Measurements from ENCODE around the gene SDHC. TPM values are rescaled to one million over a fixed set of nuclear protein-coding genes. Genes with fewer than 3 reads are reported as not detected.

The SDHC gene
- total and polyA plus RNA-seq, 4 donors = 52.5 to 204 (median 130) TPM

GRCh38 chr1:161290779-161291178 is 23.4 kb upstream of the SDHC start:
- no peak overlapping the region for H3K4me3 ChIP-seq
- ATAC-seq (ENCODE audit: insufficient read depth, low FRiP score) = no peak
- no peak overlapping the region for H3K9ac ChIP-seq (ENCODE audit: insufficient read depth in 1 of 2, low read length in 2 of 2)
- 93 to 94% methylated on average over 1 of the region's 1 CpG for WGBS, 2 donors
- DNase-seq = no peak
- H3K27ac ChIP-seq (ENCODE audit: low read depth in 1 of 2, low read length in 1 of 2) = no peak overlapping the region
- no peak for TF ChIP-seq CTCF (IDR thresholded peaks at IDR 0.05; ENCODE audit: control extremely low read depth, extremely low read depth)
- no peaks in the 10 kb centered on the region for H3K27me3 ChIP-seq (ENCODE audit: control insufficient read depth in 3 of 3, insufficient read depth in 3 of 3, low read length in 2 of 3)
- no peaks in the 10 kb centered on the region for H3K36me3 ChIP-seq (ENCODE audit: control insufficient read depth in 4 of 4, insufficient read depth in 4 of 4, low read length in 4 of 4)
- no peaks in the 10 kb centered on the region for H3K4me1 ChIP-seq (ENCODE audit: control insufficient read depth in 5 of 5, insufficient read depth in 5 of 5, low read length in 5 of 5)
- no peaks in the 10 kb centered on the region for H3K9me3 ChIP-seq (ENCODE audit: control insufficient read depth in 4 of 4, insufficient read depth in 3 of 4, low read length in 3 of 4)

GRCh38 chr1:161297415-161297814 is 16.8 kb upstream of the SDHC start:
- H3K27me3 ChIP-seq (ENCODE audit: control insufficient read depth in 3 of 3, insufficient read depth in 3 of 3, low read length in 2 of 3) = no peaks in the 10 kb centered on the region
- TF ChIP-seq CTCF (IDR thresholded peaks at IDR 0.05; ENCODE audit: control extremely low read depth, extremely low read depth) = no peak
- no peaks in the 10 kb centered on the region for H3K9me3 ChIP-seq (ENCODE audit: control insufficient read depth in 4 of 4, insufficient read depth in 3 of 4, low read length in 3 of 4)
- H3K9ac ChIP-seq (ENCODE audit: insufficient read depth in 1 of 2, low read length in 2 of 2) = no peak overlapping the region
- DNase-seq (no peak), ATAC-seq (ENCODE audit: insufficient read depth, low FRiP score) (no peak)
- H3K36me3 ChIP-seq (ENCODE audit: control insufficient read depth in 4 of 4, insufficient read depth in 4 of 4, low read length in 4 of 4) = no peaks in the 10 kb centered on the region
- no peaks in the 10 kb centered on the region for H3K4me1 ChIP-seq (ENCODE audit: control insufficient read depth in 5 of 5, insufficient read depth in 5 of 5, low read length in 5 of 5)
- H3K4me3 ChIP-seq = no peak overlapping the region
- H3K27ac ChIP-seq (ENCODE audit: low read depth in 1 of 2, low read length in 1 of 2) = no peak overlapping the region

GRCh38 chr1:161298116-161298515 is 16.1 kb upstream of the SDHC start:
- no peak overlapping the region for H3K9ac ChIP-seq (ENCODE audit: insufficient read depth in 1 of 2, low read length in 2 of 2)
- no peaks in the 10 kb centered on the region for H3K27me3 ChIP-seq (ENCODE audit: control insufficient read depth in 3 of 3, insufficient read depth in 3 of 3, low read length in 2 of 3)
- no peaks in the 10 kb centered on the region for H3K4me1 ChIP-seq (ENCODE audit: control insufficient read depth in 5 of 5, insufficient read depth in 5 of 5, low read length in 5 of 5)
- H3K4me3 ChIP-seq = no peak overlapping the region
- no peak overlapping the region for H3K27ac ChIP-seq (ENCODE audit: low read depth in 1 of 2, low read length in 1 of 2)
- H3K36me3 ChIP-seq (ENCODE audit: control insufficient read depth in 4 of 4, insufficient read depth in 4 of 4, low read length in 4 of 4) = no peaks in the 10 kb centered on the region
- TF ChIP-seq CTCF (IDR thresholded peaks at IDR 0.05; ENCODE audit: control extremely low read depth, extremely low read depth) = no peak
- DNase-seq = no peak
- ATAC-seq (ENCODE audit: insufficient read depth, low FRiP score) = no peak
- 75 to 86% methylated on average over 6 of the region's 6 CpGs for WGBS, 2 donors
- no peaks in the 10 kb centered on the region for H3K9me3 ChIP-seq (ENCODE audit: control insufficient read depth in 4 of 4, insufficient read depth in 3 of 4, low read length in 3 of 4)

GRCh38 chr1:161299347-161299746 is 14.8 kb upstream of the SDHC start:
- Histone ChIP-seq H3K4me1 (ENCODE audit: control insufficient read depth in 5 of 5, insufficient read depth in 5 of 5, low read length in 5 of 5) (no peaks in the 10 kb centered on the region), H3K4me3 (no peak overlapping the region), H3K27ac (ENCODE audit: low read depth in 1 of 2, low read length in 1 of 2) (no peak overlapping the region), H3K9me3 (ENCODE audit: control insufficient read depth in 4 of 4, insufficient read depth in 3 of 4, low read length in 3 of 4) (no peaks in the 10 kb centered on the region), H3K27me3 (ENCODE audit: control insufficient read depth in 3 of 3, insufficient read depth in 3 of 3, low read length in 2 of 3) (no peaks in the 10 kb centered on the region), H3K9ac (ENCODE audit: insufficient read depth in 1 of 2, low read length in 2 of 2) (no peak overlapping the region), H3K36me3 (ENCODE audit: control insufficient read depth in 4 of 4, insufficient read depth in 4 of 4, low read length in 4 of 4) (no peaks in the 10 kb centered on the region)
- DNase-seq (no peak), ATAC-seq (ENCODE audit: insufficient read depth, low FRiP score) (no peak)
- 65 to 75% methylated on average over 8 to 9 of the region's 9 CpGs for WGBS, 2 donors
- TF ChIP-seq CTCF (IDR thresholded peaks at IDR 0.05; ENCODE audit: control extremely low read depth, extremely low read depth) = no peak

Data from lung (tissue), 12 donors.